ENCODE results near the gene TECRL. TPM values are rescaled to one million over a fixed set of nuclear protein-coding genes. Genes with fewer than 3 reads are reported as not detected.

TECRL gene
- total and polyA plus RNA-seq, 2 of the 4 experiments (the other 2 are of a cell fraction) = not detected

DNA sequence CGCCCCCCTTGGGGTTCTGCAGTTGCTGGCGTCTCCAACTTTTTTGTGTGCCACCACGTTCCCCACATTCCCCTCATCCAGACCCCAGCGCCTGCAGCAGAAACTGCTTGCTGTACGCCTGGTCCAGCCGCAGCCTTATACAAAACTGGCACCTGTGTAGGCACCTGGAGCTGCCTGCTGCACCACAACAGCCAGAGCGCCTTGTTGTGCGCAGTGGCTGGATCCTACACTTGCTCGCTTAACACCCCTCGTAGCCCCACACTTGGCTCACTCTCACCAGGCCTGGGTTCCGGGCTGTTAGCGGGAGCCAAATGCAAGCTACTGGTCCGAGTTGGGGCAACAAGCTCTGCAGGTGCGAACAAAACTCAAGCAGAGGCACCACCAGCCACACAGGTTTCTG lies 136.8 kb downstream of the TECRL start:
- no peak overlapping the region for H3K18ac ChIP-seq (ENCODE audit: low read depth, low read length)
- H3K9me3 ChIP-seq (ENCODE audit: control insufficient read depth, insufficient read depth, low read length) = peaks cover 6% of the 10 kb centered on the region
- H3K56ac ChIP-seq (ENCODE audit: extremely low read depth, insufficient read depth, low read length) = no peak overlapping the region
- no peak overlapping the region for H3K9ac ChIP-seq (ENCODE audit: low read depth, low read length)
- H3K4me1 ChIP-seq (ENCODE audit: control insufficient read depth, insufficient read depth, low read length) = no peaks in the 10 kb centered on the region
- H3K79me1 ChIP-seq (ENCODE audit: low read depth in 1 of 2, low read length in 2 of 2) = no peaks in the 10 kb centered on the region
- intact Hi-C loops (cut with micrococcal nuclease) = no loop called here
- ATAC-seq (ENCODE audit: low read depth) (no peak), DNase-seq (no peak)
- no peak overlapping the region for H3K23ac ChIP-seq (ENCODE audit: low read depth, low read length)
- ChIA-PET CTCF (no interaction called here), POLR2A (ENCODE audit: unreplicated experiment) (no interaction called here)
- no peaks in the 10 kb centered on the region for H3K36me3 ChIP-seq (ENCODE audit: control insufficient read depth, insufficient read depth, low read length)
- H2BK20ac ChIP-seq (ENCODE audit: low read depth, low read length) = no peak overlapping the region
- H3K27me3 ChIP-seq (ENCODE audit: control insufficient read depth, insufficient read depth, low read length) = no peaks in the 10 kb centered on the region
- TF ChIP-seq FOS (IDR thresholded peaks at IDR 0.05; ENCODE audit: low read depth, low read length) (no peak), RCOR1 (IDR thresholded peaks at IDR 0.05; ENCODE audit: insufficient replicate concordance, low read length) (no peak), CEBPB (IDR thresholded peaks at IDR 0.05; ENCODE audit: low read depth, low read length) (no peak), MXI1 (IDR thresholded peaks at IDR 0.05; ENCODE audit: borderline replicate concordance, low read depth, low read length) (no peak), MAZ (IDR thresholded peaks at IDR 0.05; ENCODE audit: borderline replicate concordance, low read depth, low read length) (no peak), CTCF (conservative IDR thresholded peaks at IDR 0.05; ENCODE audit: low read depth, low read length) (no peak), MAFK (IDR thresholded peaks at IDR 0.05; ENCODE audit: low read depth, low read length) (no peak), RFX5 (IDR thresholded peaks at IDR 0.05; ENCODE audit: low read depth, low read length) (no peak), BHLHE40 (IDR thresholded peaks at IDR 0.05; ENCODE audit: low read depth, low read length) (no peak), ELK1 (IDR thresholded peaks at IDR 0.05; ENCODE audit: borderline replicate concordance, low read depth, low read length) (no peak), RAD21 (IDR thresholded peaks at IDR 0.05; ENCODE audit: low read length) (no peak), CHD1 (IDR thresholded peaks at IDR 0.05; ENCODE audit: low read depth, low read length) (no peak)
- TF ChIP-seq, protein P1, sequence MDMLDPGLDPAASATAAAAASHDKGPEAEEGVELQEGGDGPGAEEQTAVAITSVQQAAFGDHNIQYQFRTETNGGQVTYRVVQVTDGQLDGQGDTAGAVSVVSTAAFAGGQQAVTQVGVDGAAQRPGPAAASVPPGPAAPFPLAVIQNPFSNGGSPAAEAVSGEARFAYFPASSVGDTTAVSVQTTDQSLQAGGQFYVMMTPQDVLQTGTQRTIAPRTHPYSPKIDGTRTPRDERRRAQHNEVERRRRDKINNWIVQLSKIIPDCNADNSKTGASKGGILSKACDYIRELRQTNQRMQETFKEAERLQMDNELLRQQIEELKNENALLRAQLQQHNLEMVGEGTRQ (IDR thresholded peaks at IDR 0.05; ENCODE audit: low read depth, low read length) = no peak
- WGBS, 2 experiments (ENCODE audit: extremely low coverage in 2 of 2, insufficient read length in 1 of 2) = 89% methylated on average over 6 of the region's 14 CpGs; no CpG with 5 or more reads in 1 of the 2 experiments
- H3K4ac ChIP-seq (ENCODE audit: low read depth, low read length) = no peak overlapping the region
- H3K9me1 ChIP-seq (ENCODE audit: insufficient read depth, low read length) = no peaks in the 10 kb centered on the region
- H4K8ac ChIP-seq (ENCODE audit: low read depth in 2 of 2, low read length in 2 of 2) = no peak overlapping the region
- H2BK5ac ChIP-seq (ENCODE audit: low read depth, low read length, poor library complexity, severe bottlenecking) = no peak overlapping the region
- in situ Hi-C loops (cut with MboI; ENCODE audit: low sequenced_read_pairs) = no loop called here
- H2AK5ac ChIP-seq (ENCODE audit: low read depth, low read length) = no peak overlapping the region
- H4K20me1 ChIP-seq (ENCODE audit: insufficient read depth, low read length) = no peaks in the 10 kb centered on the region
- H2BK15ac ChIP-seq (ENCODE audit: low read depth, low read length) = no peak overlapping the region
- H3K27ac ChIP-seq (ENCODE audit: insufficient read depth, low read length) = no peak overlapping the region
- H3K4me2 ChIP-seq (ENCODE audit: low read depth, low read length) = no peak overlapping the region
- no peak overlapping the region for H4K5ac ChIP-seq (ENCODE audit: low read depth, low read length)
- no peak overlapping the region for H3K4me3 ChIP-seq (ENCODE audit: insufficient read depth, low read depth, low read length)
- no TSS peak for BruUV-seq (replicated peaks)
- H2AK9ac ChIP-seq (replicated peaks; ENCODE audit: low read depth, low read length, poor library complexity) = no peak overlapping the region
- dilution Hi-C loops (cut with HindIII; ENCODE audit: low sequenced_read_pairs, unreplicated experiment) = no loop called here
- no peak overlapping the region for H2BK120ac ChIP-seq (ENCODE audit: low read depth, low read length)
- H3K14ac ChIP-seq (replicated peaks; ENCODE audit: low read depth, low read length) = no peak overlapping the region
- H2AFZ ChIP-seq (replicated peaks; ENCODE audit: low read length, poor library complexity) = no peak overlapping the region
- H4K91ac ChIP-seq (ENCODE audit: insufficient read depth, low read depth, low read length) = no peak overlapping the region
